Uterus (tissue), 4 donors: ENCODE data around the gene SERPINB10. TPM values are rescaled to one million over a fixed set of nuclear protein-coding genes. Genes with fewer than 3 reads are reported as not detected.

Experiments
- DNase-seq, 2 donors: peaks; one replicate each; pipeline ENCODE4 v3.0.0-alpha.2; 2019 to 2020
- H3K27ac ChIP-seq, 2 donors: fragments of 200-600 bp; sonication (generic); 1 replicate in 1 of 2; 2 replicates in 1 of 2; pipeline ENCODE4 v1.5.1; 2016 to 2018
- H3K27me3 ChIP-seq, 2 donors: fragments of 200-600 bp; sonication (generic); one replicate each; pipeline ENCODE4 v1.5.1; 2018 to 2019; ENCODE audit warnings: control low read depth in 1 of 2
- H3K36me3 ChIP-seq, 2 donors: fragments of 200-600 bp; sonication (generic); one replicate each; pipeline ENCODE4 v1.5.1; 2019; ENCODE audit warnings: control low read depth in 1 of 2
- H3K4me1 ChIP-seq, 2 donors: fragments of 200-600 bp; sonication (generic); one replicate each; pipeline ENCODE4 v1.5.1; 2018 to 2019; ENCODE audit warnings: control low read depth in 1 of 2
- H3K4me3 ChIP-seq, 2 donors: fragments of 200-600 bp; sonication (generic); 1 replicate in 1 of 2; 2 replicates in 1 of 2; pipeline ENCODE4 v1.5.1; 2018 to 2019; ENCODE audit warnings: mild to moderate bottlenecking in 1 of 2
- H3K9me3 ChIP-seq, 2 donors: fragments of 200-600 bp; sonication (generic); one replicate each; pipeline ENCODE4 v1.5.1; 2019; ENCODE audit warnings: control low read depth in 1 of 2
- CTCF ChIP-seq, 4 experiments: fragments of 200-600 bp in 2 of 4; fragments of 450-650 bp in 2 of 4; sonication (generic) in 2 of 4; IDR thresholded peaks; one replicate each; pipeline ENCODE4 v1.5.1; 2016 to 2019; ENCODE audit warnings: antibody characterized with exemption in 4 of 4, mild to moderate bottlenecking in 2 of 4, moderate library complexity in 1 of 4
- POLR2A ChIP-seq, 2 donors: fragments of 450-650 bp; IDR thresholded peaks; one replicate each; pipeline ENCODE4 v1.6.1; 2016; ENCODE audit warnings: antibody characterized with exemption in 2 of 2, mild to moderate bottlenecking in 1 of 2, moderate library complexity in 1 of 2
- intact Hi-C: fragments of 100-400 bp; cut with DNase I; formaldehyde crosslinking; loops from one replicate; pipeline ENCODE4 v1.15.1; 2023; ENCODE audit warnings: low total_unique reads
- total RNA-seq, 4 donors: library from RNA; depleted of rRNA in 3 of 4; stranded (reverse); fragments of >200 nt in 3 of 4; gene quantifications; one replicate each; pipeline versions ENCODE4 v1.1.0 to v1.2.4, GENCODE V29; 2014 to 2023
- donor health status: DM: yes; HTN: yes; CAD: no.

SERPINB10 gene
- not detected for total RNA-seq

- Histone ChIP-seq H3K9me3 (no peaks in the 10 kb centered on the region), H3K4me1 (no peaks in the 10 kb centered on the region), H3K36me3 (no peaks in the 10 kb centered on the region), H3K27ac (no peak within 1 kb of the TSS), H3K27me3 (no peaks in the 10 kb centered on the region), H3K4me3 (no peak within 1 kb of the TSS)
- TF ChIP-seq CTCF (IDR thresholded peaks at IDR 0.05) (no peak), POLR2A (IDR thresholded peaks at IDR 0.05) (no peak)
- DNase-seq: no peak
- intact Hi-C loops: no loop called here
These were observed at the start of gene SERPINB10 for GRCh38 chr18:63907664-63908063. TSS of gene SERPINB10 (plus strand) at chr18:63907958. CDS start at chr18:63915511, 7,553 bp downstream.

GRCh38 chr18:63858456-63858855, 49.3 kb upstream of the SERPINB10 start:
- intact Hi-C loops: no loop called here
- H3K27ac ChIP-seq: no peak overlapping the region
- no peak overlapping the region for H3K4me3 ChIP-seq
- no peaks in the 10 kb centered on the region for H3K4me1 ChIP-seq
- no peaks in the 10 kb centered on the region for H3K9me3 ChIP-seq
- no peak for DNase-seq
- no peaks in the 10 kb centered on the region for H3K36me3 ChIP-seq
- H3K27me3 ChIP-seq: no peaks in the 10 kb centered on the region
- TF ChIP-seq POLR2A (IDR thresholded peaks at IDR 0.05) (no peak), CTCF (IDR thresholded peaks at IDR 0.05) (no peak)

GRCh38 chr18:63859781-63860475, 47.8 kb upstream of the SERPINB10 start:
- Histone ChIP-seq H3K4me3 (no peak overlapping the region), H3K9me3 (no peaks in the 10 kb centered on the region), H3K36me3 (no peaks in the 10 kb centered on the region), H3K4me1 (no peaks in the 10 kb centered on the region), H3K27ac (no peak overlapping the region), H3K27me3 (no peaks in the 10 kb centered on the region)
- no peak for DNase-seq
- intact Hi-C loops: no loop called here
- TF ChIP-seq POLR2A (IDR thresholded peaks at IDR 0.05) (no peak), CTCF (IDR thresholded peaks at IDR 0.05) (no peak)

GRCh38 chr18:63860531-63860930, 47.2 kb upstream of the SERPINB10 start:
- no peaks in the 10 kb centered on the region for H3K9me3 ChIP-seq
- no peak for DNase-seq
- no peak overlapping the region for H3K4me3 ChIP-seq
- TF ChIP-seq CTCF (IDR thresholded peaks at IDR 0.05) (no peak), POLR2A (IDR thresholded peaks at IDR 0.05) (no peak)
- H3K27me3 ChIP-seq: no peaks in the 10 kb centered on the region
- no peak overlapping the region for H3K27ac ChIP-seq
- H3K36me3 ChIP-seq: no peaks in the 10 kb centered on the region
- intact Hi-C loops: no loop called here
- H3K4me1 ChIP-seq: no peaks in the 10 kb centered on the region

- Histone ChIP-seq H3K9me3 (no peaks in the 10 kb centered on the region), H3K4me1 (no peaks in the 10 kb centered on the region), H3K27ac (no peak overlapping the region), H3K4me3 (no peak overlapping the region), H3K36me3 (no peaks in the 10 kb centered on the region), H3K27me3 (no peaks in the 10 kb centered on the region)
- TF ChIP-seq POLR2A (IDR thresholded peaks at IDR 0.05): no peak
- no peak for TF ChIP-seq CTCF (IDR thresholded peaks at IDR 0.05)
- no peak for DNase-seq
- intact Hi-C loops: no loop called here
These were observed 40.2 kb upstream of the SERPINB10 start for GRCh38 chr18:63867368-63868125.
